Activated CD8-positive, alpha-beta T cell treated with anti-CD3 and anti-CD28 coated beads for 36 hours (primary cell): ENCODE measurements around the gene HES1. TPM values are rescaled to one million over a fixed set of nuclear protein-coding genes. Genes with fewer than 3 reads are reported as not detected.

Experiments
- ATAC-seq: fragments of 200-7000 bp; cut with Tn5 transposase; one replicate; pipeline ENCODE4 v1.10.0; 2021; ENCODE audit warnings: mild to moderate bottlenecking, moderate library complexity
- CTCF ChIA-PET: fragments of 350-600 bp; sonication (Branson Sonifier 250); formaldehyde crosslinking; loops from one replicate; lab custom pipeline; 2021; ENCODE audit warnings: antibody characterized with exemption; lab: Charles Lee
- POLR2A ChIA-PET: fragments of 350-600 bp; sonication (Branson Sonifier 250); formaldehyde crosslinking; loops from one replicate; lab custom pipeline; 2021; ENCODE audit warnings: antibody characterized with exemption; lab: Charles Lee
- DNase-seq: peaks from one replicate; pipeline ENCODE4 v3.0.0-alpha.2; 2020
- H3K27ac Mint-ChIP-seq: one replicate; pipeline ENCODE4 v1.8.0; 2021; ENCODE audit warnings: mild to moderate bottlenecking, mixed read lengths
- H3K27me3 Mint-ChIP-seq: one replicate; pipeline ENCODE4 v1.8.0; 2021; ENCODE audit warnings: mixed read lengths
- H3K36me3 Mint-ChIP-seq: one replicate; pipeline ENCODE4 v1.8.0; 2021; ENCODE audit warnings: low read depth, mixed read lengths
- H3K4me1 Mint-ChIP-seq: one replicate; pipeline ENCODE4 v1.8.0; 2021; ENCODE audit warnings: low read depth, mixed read lengths
- H3K4me3 Mint-ChIP-seq: one replicate; pipeline ENCODE4 v1.8.0; 2021; ENCODE audit warnings: mild to moderate bottlenecking, moderate library complexity, mixed read lengths
- H3K9me3 Mint-ChIP-seq: one replicate; pipeline ENCODE4 v1.8.0; 2021; ENCODE audit warnings: mixed read lengths
- CTCF ChIP-seq: fragments of 200-600 bp; IDR thresholded peaks from one replicate; pipeline ENCODE4 v1.8.0; 2022; ENCODE audit warnings: antibody characterized with exemption, mild to moderate bottlenecking
- intact Hi-C: fragments of 100-400 bp; cut with micrococcal nuclease; formaldehyde crosslinking; loops from one replicate; pipeline ENCODE4 v1.10.0; 2022
- total RNA-seq, 2 experiments: library from RNA; stranded (reverse); gene quantifications; one replicate each; pipeline ENCODE4 v1.2.3, GENCODE V29; 2021

HES1 gene
- total RNA-seq, 2 experiments from 2014 or later = not detected

- no peak for ATAC-seq
- no peak overlapping the region for H3K4me3 Mint-ChIP-seq
- DNase-seq = no peak
- CTCF ChIA-PET = interaction anchor here (0.6 to 1.0 kb wide), 3 partner anchors 148 to 202 kb away, joined by 3 to 5 read pairs (median 3); no protein-coding TSS in a partner anchor
- no peaks in the 10 kb centered on the region for H3K36me3 Mint-ChIP-seq
- TF ChIP-seq CTCF = no peak
- H3K27me3 Mint-ChIP-seq = peaks cover 21% of the 10 kb centered on the region
- no peaks in the 10 kb centered on the region for H3K9me3 Mint-ChIP-seq
- intact Hi-C loops = no loop called here
- POLR2A ChIA-PET = no interaction called here
- no peaks in the 10 kb centered on the region for H3K4me1 Mint-ChIP-seq
- H3K27ac Mint-ChIP-seq = no peak overlapping the region
These were observed 31.7 kb downstream of the HES1 start for GRCh38 chr3:194167480-194168282.

- no peak overlapping the region for H3K27ac Mint-ChIP-seq
- TF ChIP-seq CTCF = no peak
- peaks cover 18% of the 10 kb centered on the region for H3K27me3 Mint-ChIP-seq
- ATAC-seq (no peak), DNase-seq (no peak)
- intact Hi-C loops = no loop called here
- H3K36me3 Mint-ChIP-seq = no peaks in the 10 kb centered on the region
- ChIA-PET CTCF (no interaction called here), POLR2A (no interaction called here)
- no peaks in the 10 kb centered on the region for H3K9me3 Mint-ChIP-seq
- no peaks in the 10 kb centered on the region for H3K4me1 Mint-ChIP-seq
- H3K4me3 Mint-ChIP-seq = no peak overlapping the region
These were observed 33.0 kb downstream of the HES1 start for GRCh38 chr3:194168994-194169393.

GRCh38 chr3:194169595-194169994 is 33.6 kb downstream of the HES1 start:
- Mint-ChIP-seq H3K36me3 (no peaks in the 10 kb centered on the region), H3K4me3 (no peak overlapping the region), H3K27ac (no peak overlapping the region), H3K9me3 (no peaks in the 10 kb centered on the region), H3K27me3 (peaks cover 17% of the 10 kb centered on the region), H3K4me1 (no peaks in the 10 kb centered on the region)
- ChIA-PET CTCF (interaction anchor here (0.6 kb wide), 1 partner anchor 928 kb away, joined by 3 read pairs; the partner anchor contains the start of gene PLAAT1), POLR2A (no interaction called here)
- no peak for TF ChIP-seq CTCF
- intact Hi-C loops = no loop called here
- DNase-seq = no peak
- no peak for ATAC-seq

- POLR2A ChIA-PET = no interaction called here
- Mint-ChIP-seq H3K36me3 (no peaks in the 10 kb centered on the region), H3K9me3 (no peaks in the 10 kb centered on the region), H3K27me3 (peaks cover 17% of the 10 kb centered on the region), H3K27ac (no peak overlapping the region), H3K4me1 (no peaks in the 10 kb centered on the region), H3K4me3 (no peak overlapping the region)
- DNase-seq = no peak
- ATAC-seq = no peak
- TF ChIP-seq CTCF = no peak
- intact Hi-C loops = no loop called here
- CTCF ChIA-PET = no interaction called here
These were observed 34.8 kb downstream of the HES1 start for GRCh38 chr3:194170793-194171192.

- DNase-seq (no peak), ATAC-seq (no peak)
- Mint-ChIP-seq H3K27ac (no peak overlapping the region), H3K4me1 (no peaks in the 10 kb centered on the region), H3K9me3 (no peaks in the 10 kb centered on the region), H3K4me3 (no peak overlapping the region), H3K27me3 (peaks cover 6% of the 10 kb centered on the region), H3K36me3 (no peaks in the 10 kb centered on the region)
- ChIA-PET POLR2A (no interaction called here), CTCF (interaction anchor here (0.8 kb wide), 1 partner anchor 115 kb away, joined by 3 read pairs; no protein-coding TSS in a partner anchor)
- no peak for TF ChIP-seq CTCF
- intact Hi-C loops = no loop called here
These were observed 38.5 kb downstream of the HES1 start for GRCh38 chr3:194174406-194174805.
